ENCODE measurements around the gene APRT. TPM values are rescaled to one million over a fixed set of nuclear protein-coding genes. Genes with fewer than 3 reads are reported as not detected.

APRT gene
- total RNA-seq, 2 donors from 2014 or later, result 200 to 230 TPM

GRCh38 chr16:88840600-88841215 is 29.0 kb upstream of the APRT start:
- no peak overlapping the region for H3K4me3 ChIP-seq (ENCODE audit: low read length)
- Mint-ChIP-seq H3K27ac (no peak overlapping the region), H3K4me3 (no peak overlapping the region), H3K36me3 (ENCODE audit: low read depth) (peaks cover 12% of the 10 kb centered on the region), H3K4me1 (no peaks in the 10 kb centered on the region), H3K9me3 (no peaks in the 10 kb centered on the region), H3K27me3 (ENCODE audit: insufficient read depth) (no peaks in the 10 kb centered on the region)
- no peak overlapping the region for H3K9ac ChIP-seq (ENCODE audit: extremely low read depth, low read length, poor library complexity, severe bottlenecking)
- no peaks in the 10 kb centered on the region for H3K9me3 ChIP-seq (ENCODE audit: control insufficient read depth, low read length)
- no peaks in the 10 kb centered on the region for H3K27me3 ChIP-seq (ENCODE audit: control insufficient read depth, insufficient read depth, low read length, poor library complexity, severe bottlenecking)
- DNase-seq, result no peak
- H3K36me3 ChIP-seq (ENCODE audit: control insufficient read depth, insufficient read depth, low read length), result no peaks in the 10 kb centered on the region
- no peaks in the 10 kb centered on the region for H3K4me1 ChIP-seq (ENCODE audit: control insufficient read depth, insufficient read depth, low read length)
- TF ChIP-seq CTCF (conservative IDR thresholded peaks at IDR 0.05), result no peak
- H3K27ac ChIP-seq (ENCODE audit: low read depth, low read length), result no peak overlapping the region
- WGBS, 2 experiments (ENCODE audit: insufficient coverage in 1 of 2, insufficient read length in 1 of 2), result 91 to 96% methylated on average over 16 to 30 of the region's 30 CpGs

- Histone ChIP-seq H3K9ac (ENCODE audit: extremely low read depth, low read length, poor library complexity, severe bottlenecking) (no peak overlapping the region), H3K27me3 (ENCODE audit: control insufficient read depth, insufficient read depth, low read length, poor library complexity, severe bottlenecking) (no peaks in the 10 kb centered on the region), H3K4me1 (ENCODE audit: control insufficient read depth, insufficient read depth, low read length) (no peaks in the 10 kb centered on the region), H3K27ac (ENCODE audit: low read depth, low read length) (no peak overlapping the region), H3K9me3 (ENCODE audit: control insufficient read depth, low read length) (no peaks in the 10 kb centered on the region), H3K36me3 (ENCODE audit: control insufficient read depth, insufficient read depth, low read length) (no peaks in the 10 kb centered on the region), H3K4me3 (ENCODE audit: low read length) (no peak overlapping the region)
- Mint-ChIP-seq H3K4me3 (no peak overlapping the region), H3K27ac (no peak overlapping the region), H3K9me3 (no peaks in the 10 kb centered on the region), H3K27me3 (ENCODE audit: insufficient read depth) (no peaks in the 10 kb centered on the region), H3K36me3 (ENCODE audit: low read depth) (peaks cover 16% of the 10 kb centered on the region), H3K4me1 (no peaks in the 10 kb centered on the region)
- TF ChIP-seq CTCF (conservative IDR thresholded peaks at IDR 0.05), result no peak
- WGBS, 2 experiments (ENCODE audit: insufficient coverage in 1 of 2, insufficient read length in 1 of 2), result 93 to 96% methylated on average over 17 to 24 of the region's 24 CpGs
- no peak for DNase-seq
These were observed 28.2 kb upstream of the APRT start for GRCh38 chr16:88839745-88840599.

GRCh38 chr16:88839026-88839529 is 27.4 kb upstream of the APRT start:
- Histone ChIP-seq H3K9ac (ENCODE audit: extremely low read depth, low read length, poor library complexity, severe bottlenecking) (no peak overlapping the region), H3K27me3 (ENCODE audit: control insufficient read depth, insufficient read depth, low read length, poor library complexity, severe bottlenecking) (no peaks in the 10 kb centered on the region), H3K9me3 (ENCODE audit: control insufficient read depth, low read length) (no peaks in the 10 kb centered on the region), H3K4me3 (ENCODE audit: low read length) (no peak overlapping the region), H3K27ac (ENCODE audit: low read depth, low read length) (peak overlapping the region; percentile 16), H3K36me3 (ENCODE audit: control insufficient read depth, insufficient read depth, low read length) (no peaks in the 10 kb centered on the region), H3K4me1 (ENCODE audit: control insufficient read depth, insufficient read depth, low read length) (no peaks in the 10 kb centered on the region)
- Mint-ChIP-seq H3K9me3 (no peaks in the 10 kb centered on the region), H3K4me1 (no peaks in the 10 kb centered on the region), H3K27me3 (ENCODE audit: insufficient read depth) (no peaks in the 10 kb centered on the region), H3K4me3 (no peak overlapping the region), H3K27ac (no peak overlapping the region), H3K36me3 (ENCODE audit: low read depth) (peaks cover 17% of the 10 kb centered on the region)
- no peak for DNase-seq
- 93 to 94% methylated on average over 35 to 39 of the region's 39 CpGs for WGBS, 2 experiments (ENCODE audit: insufficient coverage in 1 of 2, insufficient read length in 1 of 2)
- peak; percentile 57 for TF ChIP-seq CTCF (conservative IDR thresholded peaks at IDR 0.05)

All from endodermal cell (in vitro differentiated cells).